Neural cell (in vitro differentiated cells): ENCODE results near the gene HSD17B2. TPM values are rescaled to one million over a fixed set of nuclear protein-coding genes. Genes with fewer than 3 reads are reported as not detected.

Source experiments
- H2AFZ ChIP-seq: fragments of 200-600, 300-800 bp; sonication (generic), shearing (Covaris generic); 2 replicates; pipeline ENCODE4 v1.6.0; 2014; ENCODE audit warnings: low read depth, mild to moderate bottlenecking, antibody characterized with exemption, low read length, moderate library complexity
- H3F3A ChIP-seq: fragments of 200-600 bp; shearing (Covaris generic); 2 replicates; pipeline ENCODE4 v1.6.1; 2016; ENCODE audit warnings: mild to moderate bottlenecking, moderate library complexity, mixed read lengths, antibody characterized with exemption, low read length; ENCODE audit not compliant: insufficient read depth, poor library complexity, severe bottlenecking
- H3K27ac ChIP-seq: fragments of 200-600, 300-800 bp; sonication (generic), shearing (Covaris generic); 2 replicates; pipeline ENCODE4 v1.5.1; 2014; ENCODE audit warnings: mild to moderate bottlenecking, low read length, moderate library complexity
- H3K27me3 ChIP-seq: fragments of 300-800, 200-600 bp; sonication (generic), shearing (Covaris generic); 2 replicates; pipeline ENCODE4 v1.6.0; 2014; ENCODE audit warnings: mild to moderate bottlenecking, low read depth, low read length, moderate library complexity; ENCODE audit not compliant: insufficient read depth
- H3K36me3 ChIP-seq: fragments of 300-800, 200-600 bp; sonication (generic), shearing (Covaris generic); 2 replicates; pipeline ENCODE4 v1.5.1; 2014; ENCODE audit warnings: mild to moderate bottlenecking, antibody characterized with exemption, low read length, moderate library complexity; ENCODE audit not compliant: insufficient read depth
- H3K4me2 ChIP-seq: fragments of 300-800, 200-600 bp; sonication (generic), shearing (Covaris generic); 2 replicates; pipeline ENCODE4 v1.6.0; 2014; ENCODE audit warnings: mild to moderate bottlenecking, low read length
- H3K4me3 ChIP-seq: fragments of 300-800, 200-600 bp; sonication (generic), shearing (Covaris generic); 2 replicates; pipeline ENCODE4 v1.5.1; 2014; ENCODE audit warnings: mild to moderate bottlenecking, low read length, moderate library complexity
- H3K79me2 ChIP-seq: fragments of 200-600 bp; shearing (Covaris generic); replicated peaks from 2 replicates; pipeline ENCODE4 v1.6.0; 2014; ENCODE audit warnings: mild to moderate bottlenecking, low read length, moderate library complexity; ENCODE audit not compliant: insufficient read depth
- H3K9ac ChIP-seq: fragments of 300-800, 200-600 bp; sonication (generic), shearing (Covaris generic); 2 replicates; pipeline ENCODE4 v1.6.1; 2016; ENCODE audit warnings: mild to moderate bottlenecking, low read length, mixed read lengths
- H3K9me2 ChIP-seq: fragments of 200-600 bp; shearing (Covaris generic); 2 replicates; pipeline ENCODE4 v1.6.1; 2016; ENCODE audit warnings: mild to moderate bottlenecking, low read length, mixed read lengths; ENCODE audit not compliant: insufficient read depth
- H3K9me3 ChIP-seq: fragments of 200-600, 300-800 bp; sonication (generic), shearing (Covaris generic); 2 replicates; pipeline ENCODE4 v1.6.1; 2016; ENCODE audit warnings: mild to moderate bottlenecking, mixed run types, low read length, moderate library complexity, mixed read lengths
- H4K20me1 ChIP-seq: fragments of 200-600 bp; shearing (Covaris generic); 2 replicates; pipeline ENCODE4 v1.6.1; 2016; ENCODE audit warnings: mild to moderate bottlenecking, mixed run types; ENCODE audit not compliant: insufficient read depth
- EP300 ChIP-seq: fragments of 450-650 bp; conservative IDR thresholded peaks from 2 replicates; pipeline ENCODE4 v1.6.1; 2014; ENCODE audit warnings: antibody characterized with exemption, mild to moderate bottlenecking, moderate library complexity; ENCODE audit not compliant: poor library complexity, severe bottlenecking
- EZH2 ChIP-seq: fragments of 200-600, 300-800 bp; shearing (Covaris generic), sonication (generic); IDR thresholded peaks from 2 replicates; pipeline ENCODE4 v1.6.1; 2014; ENCODE audit warnings: antibody characterized with exemption, low read length, borderline replicate concordance, mild to moderate bottlenecking; ENCODE audit not compliant: insufficient read depth, poor library complexity, severe bottlenecking
- MXI1 ChIP-seq: fragments of 450-650 bp; conservative IDR thresholded peaks from 2 replicates; pipeline ENCODE4 v1.6.1; 2014; ENCODE audit warnings: antibody characterized with exemption, mild to moderate bottlenecking; ENCODE audit not compliant: poor library complexity, severe bottlenecking
- POLR2AphosphoS5 ChIP-seq: IDR thresholded peaks from 2 replicates; pipeline ENCODE4 v1.6.1; 2012
- RAD21 ChIP-seq: fragments of 450-650 bp; conservative IDR thresholded peaks from 2 replicates; pipeline ENCODE4 v1.6.1; 2014; ENCODE audit warnings: antibody characterized with exemption, mild to moderate bottlenecking, moderate library complexity
- SMC3 ChIP-seq: fragments of 450-650 bp; conservative IDR thresholded peaks from 2 replicates; pipeline ENCODE4 v1.6.1; 2014; ENCODE audit warnings: antibody characterized with exemption, mild to moderate bottlenecking, moderate library complexity; ENCODE audit not compliant: poor library complexity
- TAF1 ChIP-seq: IDR thresholded peaks from 2 replicates; pipeline ENCODE4 v1.6.1; 2012; ENCODE audit warnings: low read depth
- polyA plus RNA-seq: library from polyadenylated mRNA; depleted of rRNA; stranded (reverse); fragments of >200 nt; gene quantifications from 2 replicates; pipeline ENCODE4 v1.2.3, GENCODE V29; 2014
- TF ChIP-seq, protein P1 (sequence below): fragments of 450-650 bp; IDR thresholded peaks from 2 replicates; pipeline ENCODE4 v1.5.1; 2014; ENCODE audit warnings: antibody characterized with exemption, mild to moderate bottlenecking, moderate library complexity; ENCODE audit not compliant: poor library complexity, severe bottlenecking
- TF ChIP-seq, protein P2 (sequence below): IDR thresholded peaks from 2 replicates; pipeline ENCODE4 v1.6.1; 2012; ENCODE audit warnings: borderline replicate concordance

The HSD17B2 gene
- polyA plus RNA-seq, 1 donor from 2014 or later = not detected

DNA sequence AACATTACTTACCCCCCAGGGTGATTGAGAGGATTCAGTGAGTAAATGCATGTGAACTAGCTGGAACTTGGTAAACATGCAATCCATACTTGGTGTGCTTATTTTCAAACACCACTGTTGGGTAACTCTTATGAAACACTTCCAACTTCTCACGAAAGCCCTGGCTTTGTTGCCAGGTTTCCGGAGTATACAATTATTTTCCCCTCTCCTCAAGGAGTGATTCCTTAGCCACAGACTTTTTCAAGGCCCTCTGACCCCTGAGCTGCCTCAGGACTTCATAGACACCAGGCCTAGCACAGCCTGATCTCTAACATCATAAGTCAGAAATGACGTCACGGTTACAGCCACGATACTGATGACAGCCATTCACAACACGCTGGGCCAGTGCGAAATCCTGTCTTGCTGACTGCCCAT is 27.6 kb downstream of the HSD17B2 start:
- Histone ChIP-seq H2AFZ (no peak overlapping the region), H3K36me3 (no peaks in the 10 kb centered on the region), H3K4me3 (no peak overlapping the region), H3K9ac (no peak overlapping the region), H3F3A (no peaks in the 10 kb centered on the region), H3K9me3 (no peaks in the 10 kb centered on the region), H3K4me2 (no peak overlapping the region), H3K9me2 (no peaks in the 10 kb centered on the region), H4K20me1 (no peaks in the 10 kb centered on the region), H3K27me3 (no peaks in the 10 kb centered on the region), H3K79me2 (no peaks in the 10 kb centered on the region), H3K27ac (no peak overlapping the region)
- no peak for TF ChIP-seq SMC3
- no peak for TF ChIP-seq EP300
- TF ChIP-seq EZH2 = no peak
- TF ChIP-seq, protein P1, sequence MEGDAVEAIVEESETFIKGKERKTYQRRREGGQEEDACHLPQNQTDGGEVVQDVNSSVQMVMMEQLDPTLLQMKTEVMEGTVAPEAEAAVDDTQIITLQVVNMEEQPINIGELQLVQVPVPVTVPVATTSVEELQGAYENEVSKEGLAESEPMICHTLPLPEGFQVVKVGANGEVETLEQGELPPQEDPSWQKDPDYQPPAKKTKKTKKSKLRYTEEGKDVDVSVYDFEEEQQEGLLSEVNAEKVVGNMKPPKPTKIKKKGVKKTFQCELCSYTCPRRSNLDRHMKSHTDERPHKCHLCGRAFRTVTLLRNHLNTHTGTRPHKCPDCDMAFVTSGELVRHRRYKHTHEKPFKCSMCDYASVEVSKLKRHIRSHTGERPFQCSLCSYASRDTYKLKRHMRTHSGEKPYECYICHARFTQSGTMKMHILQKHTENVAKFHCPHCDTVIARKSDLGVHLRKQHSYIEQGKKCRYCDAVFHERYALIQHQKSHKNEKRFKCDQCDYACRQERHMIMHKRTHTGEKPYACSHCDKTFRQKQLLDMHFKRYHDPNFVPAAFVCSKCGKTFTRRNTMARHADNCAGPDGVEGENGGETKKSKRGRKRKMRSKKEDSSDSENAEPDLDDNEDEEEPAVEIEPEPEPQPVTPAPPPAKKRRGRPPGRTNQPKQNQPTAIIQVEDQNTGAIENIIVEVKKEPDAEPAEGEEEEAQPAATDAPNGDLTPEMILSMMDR = no peak
- TF ChIP-seq, protein P2, sequence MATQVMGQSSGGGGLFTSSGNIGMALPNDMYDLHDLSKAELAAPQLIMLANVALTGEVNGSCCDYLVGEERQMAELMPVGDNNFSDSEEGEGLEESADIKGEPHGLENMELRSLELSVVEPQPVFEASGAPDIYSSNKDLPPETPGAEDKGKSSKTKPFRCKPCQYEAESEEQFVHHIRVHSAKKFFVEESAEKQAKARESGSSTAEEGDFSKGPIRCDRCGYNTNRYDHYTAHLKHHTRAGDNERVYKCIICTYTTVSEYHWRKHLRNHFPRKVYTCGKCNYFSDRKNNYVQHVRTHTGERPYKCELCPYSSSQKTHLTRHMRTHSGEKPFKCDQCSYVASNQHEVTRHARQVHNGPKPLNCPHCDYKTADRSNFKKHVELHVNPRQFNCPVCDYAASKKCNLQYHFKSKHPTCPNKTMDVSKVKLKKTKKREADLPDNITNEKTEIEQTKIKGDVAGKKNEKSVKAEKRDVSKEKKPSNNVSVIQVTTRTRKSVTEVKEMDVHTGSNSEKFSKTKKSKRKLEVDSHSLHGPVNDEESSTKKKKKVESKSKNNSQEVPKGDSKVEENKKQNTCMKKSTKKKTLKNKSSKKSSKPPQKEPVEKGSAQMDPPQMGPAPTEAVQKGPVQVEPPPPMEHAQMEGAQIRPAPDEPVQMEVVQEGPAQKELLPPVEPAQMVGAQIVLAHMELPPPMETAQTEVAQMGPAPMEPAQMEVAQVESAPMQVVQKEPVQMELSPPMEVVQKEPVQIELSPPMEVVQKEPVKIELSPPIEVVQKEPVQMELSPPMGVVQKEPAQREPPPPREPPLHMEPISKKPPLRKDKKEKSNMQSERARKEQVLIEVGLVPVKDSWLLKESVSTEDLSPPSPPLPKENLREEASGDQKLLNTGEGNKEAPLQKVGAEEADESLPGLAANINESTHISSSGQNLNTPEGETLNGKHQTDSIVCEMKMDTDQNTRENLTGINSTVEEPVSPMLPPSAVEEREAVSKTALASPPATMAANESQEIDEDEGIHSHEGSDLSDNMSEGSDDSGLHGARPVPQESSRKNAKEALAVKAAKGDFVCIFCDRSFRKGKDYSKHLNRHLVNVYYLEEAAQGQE = no peak
- no peak for TF ChIP-seq MXI1
- no peak for TF ChIP-seq TAF1
- TF ChIP-seq POLR2AphosphoS5 = no peak
- TF ChIP-seq RAD21 = no peak

DNA sequence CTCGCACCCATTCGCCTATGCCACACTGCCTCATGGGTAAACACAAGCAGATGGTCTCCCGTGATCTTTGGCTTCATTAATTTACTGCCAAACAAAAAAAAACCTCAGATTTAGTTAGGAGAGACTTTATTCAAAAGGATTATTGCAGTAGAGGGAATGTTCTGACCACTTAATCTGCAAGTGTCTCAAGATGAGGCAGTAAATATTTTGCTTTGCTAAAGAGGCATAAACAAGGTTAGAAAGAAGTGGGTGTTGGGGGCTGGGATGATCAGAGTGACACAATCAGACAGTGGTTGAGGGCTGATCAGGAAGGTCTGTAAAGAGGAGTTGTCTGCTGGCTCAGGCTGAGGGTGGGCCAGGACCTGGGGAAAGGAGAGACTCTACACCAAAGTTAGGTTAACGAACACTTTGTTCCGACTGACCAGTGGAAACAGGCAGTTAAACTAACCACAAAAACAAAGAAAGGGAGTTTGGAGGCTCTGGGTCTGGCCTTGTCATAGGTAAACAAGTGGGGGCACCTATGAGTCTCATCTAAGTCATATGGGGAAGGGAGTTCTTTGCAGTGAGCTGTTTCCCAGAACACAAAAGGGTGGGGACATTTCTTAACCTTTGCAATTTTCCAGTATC is 28.5 kb downstream of the HSD17B2 start:
- TF ChIP-seq TAF1 (no peak), EP300 (no peak), EZH2 (no peak), MXI1 (no peak)
- TF ChIP-seq, protein P2 = no peak
- TF ChIP-seq, protein P1 = no peak

More for the DNA sequence above, 28.5 kb downstream of the HSD17B2 start:
- Histone ChIP-seq H3K27ac (no peak overlapping the region), H4K20me1 (no peaks in the 10 kb centered on the region), H3K4me3 (no peak overlapping the region), H3K4me2 (no peak overlapping the region), H3K9ac (no peak overlapping the region), H3K27me3 (no peaks in the 10 kb centered on the region), H3K79me2 (no peaks in the 10 kb centered on the region), H3F3A (no peaks in the 10 kb centered on the region), H2AFZ (no peak overlapping the region), H3K36me3 (no peaks in the 10 kb centered on the region), H3K9me3 (no peaks in the 10 kb centered on the region), H3K9me2 (no peaks in the 10 kb centered on the region)
